Kidney epithelial cell (primary cell): ENCODE data around the gene PUS1. TPM values are rescaled to one million over a fixed set of nuclear protein-coding genes. Genes with fewer than 3 reads are reported as not detected.

Experiments
- DNase-seq: peaks from one replicate; pipeline ENCODE4 v3.0.0-alpha.2; 2010; ENCODE audit warnings: low read depth
- H3K27me3 ChIP-seq: 2 replicates; pipeline ENCODE4 v1.6.0; 2011; ENCODE audit warnings: low read length; ENCODE audit not compliant: control insufficient read depth, insufficient read depth
- H3K36me3 ChIP-seq: 2 replicates; pipeline ENCODE4 v1.5.1; 2011; ENCODE audit warnings: low read length; ENCODE audit not compliant: control insufficient read depth, insufficient read depth
- H3K4me3 ChIP-seq: 2 replicates; pipeline ENCODE4 v1.5.1; 2011; ENCODE audit warnings: low read depth, mild to moderate bottlenecking, control low read depth, low read length
- CTCF ChIP-seq: IDR thresholded peaks from 2 replicates; pipeline ENCODE4 v1.5.1; 2011; ENCODE audit warnings: mild to moderate bottlenecking, moderate library complexity, low read length, control low read depth, inconsistent platforms; ENCODE audit not compliant: insufficient read depth, poor library complexity, severe bottlenecking
- total RNA-seq: library from RNA; depleted of rRNA; stranded (reverse); fragments of >200 nt; gene quantifications from 2 replicates; pipeline ENCODE4 v1.2.3, GENCODE V29; 2015

PUS1 gene
- total RNA-seq, 1 donor from 2014 or later: 22.9 TPM

GRCh38 chr12:131987552-131987951 lies 58.5 kb downstream of the PUS1 start:
- TF ChIP-seq CTCF: no peak
- no peak overlapping the region for H3K4me3 ChIP-seq
- H3K27me3 ChIP-seq: no peaks in the 10 kb centered on the region
- H3K36me3 ChIP-seq: peaks cover 4% of the 10 kb centered on the region
- DNase-seq: no peak

GRCh38 chr12:131988054-131988796 lies 59.1 kb downstream of the PUS1 start:
- DNase-seq: no peak
- Histone ChIP-seq H3K4me3 (no peak overlapping the region), H3K36me3 (peaks cover 2% of the 10 kb centered on the region), H3K27me3 (no peaks in the 10 kb centered on the region)
- TF ChIP-seq CTCF: no peak

GRCh38 chr12:131989021-131989420 lies 59.9 kb downstream of the PUS1 start:
- Histone ChIP-seq H3K36me3 (peaks cover 2% of the 10 kb centered on the region), H3K27me3 (no peaks in the 10 kb centered on the region), H3K4me3 (no peak overlapping the region)
- no peak for TF ChIP-seq CTCF
- no peak for DNase-seq

GRCh38 chr12:131990066-131990979 lies 61.2 kb downstream of the PUS1 start:
- Histone ChIP-seq H3K4me3 (no peak overlapping the region), H3K36me3 (peaks cover 2% of the 10 kb centered on the region), H3K27me3 (no peaks in the 10 kb centered on the region)
- no peak for TF ChIP-seq CTCF
- DNase-seq: no peak

- Histone ChIP-seq H3K27me3 (no peaks in the 10 kb centered on the region), H3K36me3 (peaks cover 2% of the 10 kb centered on the region), H3K4me3 (no peak overlapping the region)
- no peak for DNase-seq
- no peak for TF ChIP-seq CTCF
Measured at GRCh38 chr12:131990980-131991305, 61.9 kb downstream of the PUS1 start.
